Measurements from ENCODE around the gene REC8.

- no peak for TF ChIP-seq CTCF (IDR thresholded peaks at IDR 0.05 in 2 of 3, conservative IDR thresholded peaks at IDR 0.05 in 1 of 3; ENCODE audit: borderline replicate concordance in 1 of 3, insufficient read depth in 1 of 3, low read depth in 2 of 3, low read length in 2 of 3)
- no peak for TF ChIP-seq EZH2 (IDR thresholded peaks at IDR 0.05)
- no peak for TF ChIP-seq MAX (IDR thresholded peaks at IDR 0.05)
- TF ChIP-seq EZH2phosphoT487 (IDR thresholded peaks at IDR 0.05; ENCODE audit: borderline replicate concordance) = no peak
- TF ChIP-seq POLR2A (IDR thresholded peaks at IDR 0.05; ENCODE audit: borderline replicate concordance, extremely low read depth, insufficient read depth, insufficient read length) = no peak
- no peak for TF ChIP-seq SIN3A (IDR thresholded peaks at IDR 0.05; ENCODE audit: low read depth)
- no peak for TF ChIP-seq REST (IDR thresholded peaks at IDR 0.05; ENCODE audit: low read depth)
- TF ChIP-seq ZBTB33 (IDR thresholded peaks at IDR 0.05; ENCODE audit: extremely low read depth, insufficient replicate concordance, low read length) = no peak
- TF ChIP-seq POLR2AphosphoS5 (IDR thresholded peaks at IDR 0.05; ENCODE audit: low read depth, low read length) = no peak
Observed at GRCh38 chr14:24131549-24131966, 40.3 kb upstream of the REC8 start.

Measured in HCT116 (cell line).